ENCODE measurements around the gene POSTN. TPM values are rescaled to one million over a fixed set of nuclear protein-coding genes. Genes with fewer than 3 reads are reported as not detected.

The POSTN gene
- total and polyA plus RNA-seq, 2 of the 4 experiments (the other 2 are of a cell fraction): 32.6 to 44.7 TPM

GRCh38 chr13:37601648-37602440 lies 3.3 kb upstream of the POSTN start:
- in situ Hi-C loops (cut with MboI; ENCODE audit: low sequenced_read_pairs): loop anchor here (25.0 kb wide), 1 partner anchor 765 kb away; no protein-coding TSS in a partner anchor
- WGBS, 2 experiments (ENCODE audit: extremely low coverage in 2 of 2, insufficient read length in 1 of 2): no CpG with 5 or more reads among the region's 3 CpGs
- Histone ChIP-seq H3K4me2 (ENCODE audit: low read depth, low read length) (no peak overlapping the region), H2BK15ac (ENCODE audit: low read depth, low read length) (no peak overlapping the region), H3K9ac (ENCODE audit: low read depth, low read length) (no peak overlapping the region), H2BK20ac (ENCODE audit: low read depth, low read length) (no peak overlapping the region), H3K9me1 (ENCODE audit: insufficient read depth, low read length) (no peaks in the 10 kb centered on the region), H4K8ac (ENCODE audit: low read depth in 2 of 2, low read length in 2 of 2) (no peak overlapping the region), H2BK5ac (ENCODE audit: low read depth, low read length, poor library complexity, severe bottlenecking) (no peak overlapping the region), H3K23ac (ENCODE audit: low read depth, low read length) (no peak overlapping the region), H3K4me3 (ENCODE audit: insufficient read depth, low read depth, low read length) (no peak overlapping the region), H3K18ac (ENCODE audit: low read depth, low read length) (peak overlapping the region; percentile 86; the same call in 1 of the 2 replicates), H3K56ac (ENCODE audit: extremely low read depth, insufficient read depth, low read length) (no peak overlapping the region), H2BK120ac (ENCODE audit: low read depth, low read length) (peak overlapping the region; percentile 64; the same call in 1 of the 2 replicates), H2AK9ac (replicated peaks; ENCODE audit: low read depth, low read length, poor library complexity) (no peak overlapping the region), H3K4ac (ENCODE audit: low read depth, low read length) (peak overlapping the region; percentile 37; the same call in 1 of the 2 replicates), H2AFZ (replicated peaks; ENCODE audit: low read length, poor library complexity) (no peak overlapping the region), H3K27ac (ENCODE audit: insufficient read depth, low read length) (no peak overlapping the region), H3K9me3 (ENCODE audit: control insufficient read depth, insufficient read depth, low read length) (no peaks in the 10 kb centered on the region), H4K5ac (ENCODE audit: low read depth, low read length) (peak overlapping the region; percentile 83; the same call in 1 of the 2 replicates), H3K79me1 (ENCODE audit: low read depth in 1 of 2, low read length in 2 of 2) (no peaks in the 10 kb centered on the region), H3K36me3 (ENCODE audit: control insufficient read depth, insufficient read depth, low read length) (no peaks in the 10 kb centered on the region), H3K4me1 (ENCODE audit: control insufficient read depth, insufficient read depth, low read length) (peaks cover 5% of the 10 kb centered on the region), H4K91ac (ENCODE audit: insufficient read depth, low read depth, low read length) (no peak overlapping the region; the same call in 1 of the 2 replicates), H2AK5ac (ENCODE audit: low read depth, low read length) (no peak overlapping the region), H3K14ac (replicated peaks; ENCODE audit: low read depth, low read length) (no peak overlapping the region), H4K20me1 (ENCODE audit: insufficient read depth, low read length) (no peaks in the 10 kb centered on the region), H3K27me3 (ENCODE audit: control insufficient read depth, insufficient read depth, low read length) (no peaks in the 10 kb centered on the region)
- intact Hi-C loops (cut with micrococcal nuclease): loop anchor here (1.0 to 5.0 kb wide), 3 partner anchors 375 to 528 kb away; no protein-coding TSS in a partner anchor
- CTCF ChIA-PET: interaction anchor here (0.6 to 1.4 kb wide), 4 partner anchors 62 to 493 kb away, joined by 3 to 5 read pairs (median 4); no protein-coding TSS in a partner anchor
- DNase-seq (no peak), ATAC-seq (ENCODE audit: low read depth) (no peak; the same call in 1 of the 2 replicates)
- dilution Hi-C loops (cut with HindIII; ENCODE audit: low sequenced_read_pairs, unreplicated experiment): no loop called here
- no TSS peak for BruUV-seq (replicated peaks)
- TF ChIP-seq RFX5 (IDR thresholded peaks at IDR 0.05; ENCODE audit: low read depth, low read length): no peak
- no peak for TF ChIP-seq SMC3 (IDR thresholded peaks at IDR 0.05; ENCODE audit: low read depth, low read length)
- no peak for TF ChIP-seq MAZ (IDR thresholded peaks at IDR 0.05; ENCODE audit: borderline replicate concordance, low read depth, low read length)
- TF ChIP-seq NFE2L2 (IDR thresholded peaks at IDR 0.05; ENCODE audit: low read depth, low read length): no peak
- TF ChIP-seq MXI1 (IDR thresholded peaks at IDR 0.05; ENCODE audit: borderline replicate concordance, low read depth, low read length): no peak
- TF ChIP-seq FOS (IDR thresholded peaks at IDR 0.05; ENCODE audit: low read depth, low read length): no peak
- TF ChIP-seq CEBPB (IDR thresholded peaks at IDR 0.05; ENCODE audit: low read depth, low read length): no peak
- POLR2A ChIA-PET (ENCODE audit: unreplicated experiment): no interaction called here
